Dermis microvascular lymphatic vessel endothelial cell (primary cell): ENCODE data around the gene PTGFRN. TPM values are rescaled to one million over a fixed set of nuclear protein-coding genes. Genes with fewer than 3 reads are reported as not detected.
A peak's percentile ranks its signal among the peaks of the same experiment; 100 is the strongest.
"Not testable (repeated sequence)": the region's sequence is repeated elsewhere in the genome, so short reads cannot be mapped to it uniquely, and the experiment has no call there.

Experiments
- DNase-seq, 2 donors: peaks; one replicate each; pipeline versions ENCODE4 v3.0.0 to v3.0.0-alpha.2; 2010; ENCODE audit warnings: low read depth in 2 of 2
- total RNA-seq: library from RNA; depleted of rRNA; stranded (reverse); fragments of >200 nt; gene quantifications from 2 replicates; pipeline ENCODE4 v1.2.1, GENCODE V29; 2014

Gene PTGFRN
- total RNA-seq, 1 donor from 2014 or later, result 153 TPM

GRCh38 chr1:116916002-116916401 is 6.3 kb downstream of the PTGFRN start:
- no peak for DNase-seq

GRCh38 chr1:116916533-116917445 is 7.1 kb downstream of the PTGFRN start:
- peak in 1 of 2 donors; percentile 14 for DNase-seq

GRCh38 chr1:116918714-116919357 is 9.1 kb downstream of the PTGFRN start:
- DNase-seq, result no peak

GRCh38 chr1:116919802-116920201 is 10.1 kb downstream of the PTGFRN start:
- no peak for DNase-seq

- no peak for DNase-seq
Measured at GRCh38 chr1:116920211-116920610, 10.5 kb downstream of the PTGFRN start.

GRCh38 chr1:116921301-116921885 is 11.7 kb downstream of the PTGFRN start:
- DNase-seq, result no peak

- no peak for DNase-seq
Measured at GRCh38 chr1:116921937-116922336, 12.2 kb downstream of the PTGFRN start.

GRCh38 chr1:116923421-116923820 is 13.7 kb downstream of the PTGFRN start:
- DNase-seq, result peak in 1 of 2 donors; percentile 82

GRCh38 chr1:116927049-116927798 is 17.5 kb downstream of the PTGFRN start:
- DNase-seq, result no peak

GRCh38 chr1:116929961-116930592 is 20.4 kb downstream of the PTGFRN start:
- DNase-seq, result no peak

- DNase-seq, result no peak
Measured at GRCh38 chr1:116931016-116931918, 21.6 kb downstream of the PTGFRN start.

- no peak for DNase-seq
Measured at GRCh38 chr1:116933606-116934515, 24.1 kb downstream of the PTGFRN start.

- DNase-seq, result no peak
Measured at GRCh38 chr1:116934586-116935207, 25.0 kb downstream of the PTGFRN start.

GRCh38 chr1:116938216-116938615 is 28.5 kb downstream of the PTGFRN start:
- DNase-seq, result no peak

- DNase-seq, result not testable (repeated sequence)
Measured at GRCh38 chr1:116939780-116940543, 30.2 kb downstream of the PTGFRN start.

- DNase-seq, result no peak
Measured at GRCh38 chr1:116940814-116941599, 31.3 kb downstream of the PTGFRN start.

- no peak for DNase-seq
Measured at GRCh38 chr1:116941670-116942069, 32.0 kb downstream of the PTGFRN start.
